HL-60 (cell line): ENCODE results near the gene PTPRU.

ENCODE experiments used
- CTCF ChIP-seq: IDR thresholded peaks from one replicate; pipeline ENCODE4 v1.5.1; 2011; ENCODE audit warnings: low read length, control low read depth, inconsistent platforms; ENCODE audit not compliant: insufficient read depth
- GABPA ChIP-seq: IDR thresholded peaks from 2 replicates; pipeline ENCODE4 v1.6.1; 2012; ENCODE audit warnings: low read depth
- POLR2AphosphoS5 ChIP-seq: IDR thresholded peaks from 2 replicates; pipeline ENCODE4 v1.6.1; 2012; ENCODE audit warnings: low read depth
- REST ChIP-seq: IDR thresholded peaks from 2 replicates; pipeline ENCODE4 v1.6.1; 2012; ENCODE audit warnings: low read depth; ENCODE audit not compliant: insufficient replicate concordance

DNA sequence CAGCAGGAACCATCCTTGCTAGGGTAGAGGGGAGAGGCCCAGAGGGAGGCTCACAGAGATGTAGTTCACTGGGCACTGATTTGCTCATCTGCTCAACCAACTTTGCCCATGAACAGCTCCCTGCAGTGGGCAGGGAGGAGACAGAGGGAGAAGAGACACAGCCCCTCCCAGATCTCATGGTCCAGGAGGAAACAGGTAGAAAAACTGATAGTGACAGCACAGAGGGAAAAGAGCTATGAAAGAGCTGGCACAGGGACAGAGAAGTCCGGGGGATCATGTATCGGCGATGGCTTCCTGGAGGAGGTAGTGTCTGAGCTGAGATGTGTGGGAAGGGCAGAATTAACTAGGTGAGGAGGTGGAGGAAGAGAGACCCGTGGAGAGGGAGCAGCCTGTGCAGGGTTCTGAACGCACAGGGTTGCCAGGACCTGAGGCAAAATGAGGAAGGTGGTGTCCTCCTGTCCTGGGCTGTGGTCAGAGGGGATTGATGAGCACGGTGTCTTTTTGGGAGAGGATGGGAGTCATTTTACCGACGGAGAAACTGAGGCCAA lies 85.9 kb downstream of the PTPRU start:
- TF ChIP-seq CTCF = no peak
- no peak for TF ChIP-seq POLR2AphosphoS5
- TF ChIP-seq GABPA = no peak
- no peak for TF ChIP-seq REST
